IPS-18a (cell line): ENCODE data around the gene NT5DC2.
"Not testable (repeated sequence)": the region's sequence is repeated elsewhere in the genome, so short reads cannot be mapped to it uniquely, and the experiment has no call there.

Experiments
- H3K27ac ChIP-seq: one replicate; pipeline ENCODE4 v1.5.1; 2013; ENCODE audit warnings: low read length
- H3K27me3 ChIP-seq: one replicate; pipeline ENCODE4 v1.6.1; 2013; ENCODE audit warnings: mild to moderate bottlenecking, low read length; ENCODE audit not compliant: control insufficient read depth, insufficient read depth
- H3K36me3 ChIP-seq: one replicate; pipeline ENCODE4 v1.6.1; 2013; ENCODE audit warnings: low read depth, low read length; ENCODE audit not compliant: control insufficient read depth
- H3K4me1 ChIP-seq: one replicate; pipeline ENCODE4 v1.6.1; 2013; ENCODE audit warnings: low read depth, low read length; ENCODE audit not compliant: control insufficient read depth
- H3K4me3 ChIP-seq: one replicate; pipeline ENCODE4 v1.5.1; 2013; ENCODE audit warnings: low read length
- H3K9ac ChIP-seq: one replicate; pipeline ENCODE4 v1.6.1; 2013; ENCODE audit warnings: mild to moderate bottlenecking, low read length, moderate library complexity
- H3K9me3 ChIP-seq: one replicate; pipeline ENCODE4 v1.6.1; 2013; ENCODE audit warnings: low read depth, low read length; ENCODE audit not compliant: control insufficient read depth

NT5DC2 gene

DNA sequence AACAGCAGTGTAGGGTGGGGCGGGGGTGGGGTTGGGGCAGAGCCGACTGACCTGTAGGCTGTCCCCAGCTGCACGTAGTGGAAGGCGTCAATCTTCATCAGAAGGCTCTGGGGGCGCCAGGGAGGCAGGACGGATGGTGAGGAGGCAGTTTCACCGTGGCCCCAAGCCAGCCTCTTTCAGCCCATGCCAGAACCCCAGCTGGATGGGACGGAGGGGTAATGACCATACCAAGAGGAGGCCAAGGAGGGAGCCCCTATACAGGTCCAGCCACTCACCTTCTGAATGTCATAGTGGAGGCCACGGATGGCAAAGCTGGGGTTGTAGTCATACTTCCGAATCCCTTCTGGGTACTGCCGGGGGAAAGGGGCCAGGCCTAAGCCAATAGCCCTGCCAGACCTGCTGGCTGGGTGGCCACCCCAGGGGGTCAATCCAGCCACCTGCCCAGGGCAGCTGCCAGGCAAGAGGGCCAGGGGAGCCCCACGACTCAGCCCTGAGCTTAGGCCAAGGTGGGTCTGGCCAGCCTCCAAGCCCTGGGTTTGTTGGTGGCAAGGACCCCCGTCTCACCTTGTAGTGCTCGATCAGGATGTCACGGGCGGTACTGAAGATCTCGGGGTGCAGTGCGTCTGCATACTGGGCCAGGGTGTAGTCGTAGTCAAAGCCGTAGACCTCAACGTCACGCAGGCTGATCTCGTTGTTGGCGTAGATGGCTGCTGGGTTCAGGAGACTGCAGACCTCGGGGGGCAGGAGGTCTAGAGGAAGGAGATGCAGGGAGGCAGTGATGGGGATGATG, 4.9 kb downstream of the NT5DC2 start:
- Histone ChIP-seq H3K4me3 (no peak overlapping the region), H3K4me1 (peaks cover 6% of the 10 kb centered on the region), H3K9ac (no peak overlapping the region), H3K27ac (no peak overlapping the region), H3K36me3 (peaks cover 50% of the 10 kb centered on the region), H3K9me3 (no peaks in the 10 kb centered on the region), H3K27me3 (no peaks in the 10 kb centered on the region)

DNA sequence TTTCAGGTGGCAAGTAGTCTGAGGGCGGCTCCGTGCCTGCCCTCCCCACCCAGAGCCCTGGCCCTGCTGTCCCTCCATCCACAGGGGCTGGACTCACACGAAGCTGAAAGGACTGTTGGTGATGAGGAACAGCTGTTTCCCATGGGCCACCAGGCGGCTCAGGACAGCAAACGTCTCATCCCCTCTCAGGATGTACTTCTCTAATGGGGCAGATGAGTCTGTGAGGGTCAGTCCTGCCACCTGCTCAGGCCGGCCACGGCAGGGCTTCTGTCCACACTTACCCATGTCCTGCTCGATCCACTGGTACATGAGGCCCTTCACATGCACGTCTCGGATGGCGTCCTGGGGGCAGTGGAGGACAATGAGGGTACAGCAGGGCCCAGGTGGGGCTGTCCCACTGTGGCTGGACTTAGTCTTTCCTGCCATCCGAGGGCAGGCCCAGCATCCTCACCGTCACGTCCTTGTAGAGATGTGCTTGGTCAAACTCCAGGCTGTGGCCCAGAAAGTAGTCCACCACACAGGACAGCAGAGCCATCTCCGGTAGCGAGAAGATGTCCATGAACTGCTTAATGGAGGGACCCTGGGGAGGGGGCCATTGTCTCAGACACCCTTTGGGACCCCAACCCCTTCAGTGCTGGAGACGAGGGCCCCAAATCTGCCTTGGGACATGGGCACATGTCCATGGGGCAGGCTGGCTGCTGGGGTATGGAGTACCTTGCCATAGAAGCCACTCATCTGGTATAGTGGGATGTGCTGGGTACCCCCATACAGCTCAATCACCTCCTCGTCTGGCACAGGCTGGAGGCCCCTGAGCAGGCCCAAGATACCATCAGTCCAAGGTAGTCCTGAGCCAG, 5.7 kb downstream of the NT5DC2 start:
- no peak overlapping the region for H3K27ac ChIP-seq
- no peaks in the 10 kb centered on the region for H3K27me3 ChIP-seq
- peaks cover 6% of the 10 kb centered on the region for H3K4me1 ChIP-seq
- H3K4me3 ChIP-seq, result no peak overlapping the region
- no peaks in the 10 kb centered on the region for H3K9me3 ChIP-seq
- H3K9ac ChIP-seq, result no peak overlapping the region
- peaks cover 52% of the 10 kb centered on the region for H3K36me3 ChIP-seq

DNA sequence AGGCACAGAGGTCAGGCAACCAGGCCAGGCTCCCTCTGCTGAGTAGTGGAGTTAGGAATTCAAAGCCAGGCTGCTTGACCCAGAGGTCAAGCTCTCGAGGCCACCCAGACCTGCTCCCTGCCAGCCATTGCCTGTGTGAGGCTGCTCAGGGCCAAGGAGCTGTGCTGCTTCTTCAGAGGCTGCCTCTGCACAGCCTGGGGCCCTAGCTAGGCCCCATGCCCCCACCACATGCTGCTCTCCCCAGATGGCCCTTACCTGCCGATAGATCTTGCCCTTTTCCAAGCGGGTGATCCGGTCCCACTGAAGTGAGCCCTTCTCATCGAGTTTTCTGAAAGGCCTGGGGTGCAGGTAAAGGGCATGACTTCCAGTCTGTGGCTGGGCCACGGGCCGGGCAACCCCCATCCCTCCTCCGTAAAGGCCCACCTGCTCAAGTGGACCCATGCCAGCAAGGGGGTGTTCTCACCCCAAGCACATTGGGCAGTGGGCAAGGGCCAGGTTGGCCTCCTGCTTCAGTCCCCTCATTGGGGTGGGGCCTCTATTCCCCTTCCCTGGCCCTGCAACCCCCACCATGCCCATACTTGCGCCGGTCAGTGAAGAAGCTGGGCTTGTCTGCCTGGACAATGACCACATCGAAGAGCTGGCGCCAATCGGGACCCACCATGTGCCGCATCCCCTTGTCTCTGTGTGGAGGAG, 6.5 kb downstream of the NT5DC2 start:
- peaks cover 52% of the 10 kb centered on the region for H3K36me3 ChIP-seq
- no peaks in the 10 kb centered on the region for H3K9me3 ChIP-seq
- H3K4me1 ChIP-seq, result peaks cover 4% of the 10 kb centered on the region

DNA sequence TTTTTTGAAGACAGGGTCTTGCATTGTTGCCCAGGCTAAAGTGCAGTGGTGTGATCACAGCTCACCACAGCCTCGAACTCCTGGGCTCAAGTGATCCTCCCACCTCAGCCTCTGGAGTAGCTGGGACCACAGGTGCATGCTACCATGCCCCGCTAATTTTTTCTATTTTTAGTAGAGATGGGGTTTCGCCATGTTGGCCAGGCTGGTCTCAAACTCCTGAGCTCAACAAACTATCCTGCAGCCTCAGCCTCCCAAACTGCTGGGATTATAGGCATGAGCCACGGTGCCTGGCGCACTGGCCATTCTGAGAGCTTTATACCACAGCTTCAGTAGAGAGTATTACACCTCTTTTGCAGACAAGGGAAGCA, 7.0 kb downstream of the NT5DC2 start:
- H3K4me3 ChIP-seq, H3K27ac ChIP-seq, H3K9me3 ChIP-seq, H3K9ac ChIP-seq, H3K27me3 ChIP-seq, H3K4me1 ChIP-seq: not testable (repeated sequence)
- peaks cover 52% of the 10 kb centered on the region for H3K36me3 ChIP-seq

More for the DNA sequence above, 6.5 kb downstream of the NT5DC2 start:
- no peaks in the 10 kb centered on the region for H3K27me3 ChIP-seq
- H3K27ac ChIP-seq, result no peak overlapping the region
- no peak overlapping the region for H3K4me3 ChIP-seq
- H3K9ac ChIP-seq, result no peak overlapping the region

GRCh38 chr3:52525680-52526561, 7.7 kb downstream of the NT5DC2 start:
- H3K9ac ChIP-seq, result no peak overlapping the region
- no peak overlapping the region for H3K27ac ChIP-seq
- no peaks in the 10 kb centered on the region for H3K4me1 ChIP-seq
- H3K36me3 ChIP-seq, result peaks cover 52% of the 10 kb centered on the region
- no peaks in the 10 kb centered on the region for H3K27me3 ChIP-seq
- H3K4me3 ChIP-seq, result no peak overlapping the region
- no peaks in the 10 kb centered on the region for H3K9me3 ChIP-seq

DNA sequence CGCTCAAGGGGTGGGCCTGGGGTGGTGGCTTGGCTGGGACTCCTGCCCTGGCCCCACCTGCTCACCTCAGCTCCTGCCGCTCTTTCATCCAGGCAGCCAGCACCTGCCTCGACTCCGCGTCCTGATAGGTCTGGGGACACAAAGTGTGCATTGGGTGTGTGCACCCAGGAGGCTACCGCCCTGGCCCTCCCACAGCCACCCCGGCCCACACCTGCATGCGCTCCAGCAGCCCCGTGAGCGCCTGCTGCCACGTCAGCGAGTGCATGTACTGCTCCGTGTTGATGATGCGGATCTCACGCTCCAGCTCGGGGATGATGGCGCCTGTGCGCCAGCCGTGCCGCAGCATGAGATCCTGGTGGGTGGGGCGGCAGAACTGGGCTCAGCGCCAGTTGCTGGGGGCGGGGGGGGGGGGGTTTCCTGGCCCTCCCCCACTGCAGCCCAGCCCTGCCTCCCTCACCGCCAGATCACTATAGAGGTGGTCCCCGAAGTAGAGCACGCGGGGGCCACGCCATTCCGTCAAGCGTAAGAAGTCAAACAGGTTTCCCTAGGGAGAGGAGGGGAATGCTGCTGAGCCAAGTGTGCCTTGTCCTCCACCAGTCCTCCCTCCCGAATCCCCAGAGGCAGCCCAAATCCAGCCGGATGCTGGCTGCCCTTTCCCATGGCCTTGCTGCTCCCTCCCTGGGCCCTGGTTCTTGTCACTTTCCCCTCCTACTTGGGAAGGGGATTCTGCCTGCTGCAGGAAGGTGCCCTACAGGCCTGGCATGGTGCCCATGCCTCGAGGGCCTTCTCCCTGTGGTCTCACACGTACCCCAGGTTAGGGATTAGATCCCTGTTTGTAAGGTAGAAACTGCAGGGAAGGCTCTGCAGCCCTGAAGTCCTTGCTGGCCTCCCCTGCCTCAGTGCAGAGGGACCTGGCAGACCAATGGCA, 8.6 kb downstream of the NT5DC2 start:
- no peaks in the 10 kb centered on the region for H3K27me3 ChIP-seq
- H3K4me3 ChIP-seq, result no peak overlapping the region
- H3K27ac ChIP-seq, result no peak overlapping the region
- H3K4me1 ChIP-seq, result no peaks in the 10 kb centered on the region
- H3K36me3 ChIP-seq, result peaks cover 52% of the 10 kb centered on the region
- no peak overlapping the region for H3K9ac ChIP-seq
- H3K9me3 ChIP-seq, result no peaks in the 10 kb centered on the region

DNA sequence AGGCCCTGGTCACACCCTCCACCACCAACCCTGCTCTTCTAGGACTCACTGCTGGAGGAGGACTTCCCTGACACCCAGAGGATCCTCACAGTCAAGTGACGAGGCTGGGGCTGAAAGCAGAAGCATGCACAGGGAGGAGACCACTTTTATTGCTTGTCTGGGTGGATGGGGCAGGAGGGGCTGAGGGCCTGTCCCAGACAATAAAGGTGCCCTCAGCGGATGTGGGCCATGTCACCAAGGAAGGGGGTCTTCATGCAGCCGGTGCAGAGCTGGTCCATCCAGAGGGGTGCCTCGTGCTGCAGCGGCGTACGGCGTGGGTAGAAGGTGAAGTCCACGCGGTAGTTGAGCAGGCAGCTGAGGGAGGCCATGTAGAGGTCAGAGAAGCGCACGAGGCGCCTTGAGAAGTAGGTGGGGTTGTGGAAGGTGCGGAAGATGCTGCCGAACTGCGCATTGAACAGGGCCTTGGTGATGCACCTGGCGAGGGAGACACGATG, 9.4 kb downstream of the NT5DC2 start:
- no peaks in the 10 kb centered on the region for H3K9me3 ChIP-seq

DNA sequence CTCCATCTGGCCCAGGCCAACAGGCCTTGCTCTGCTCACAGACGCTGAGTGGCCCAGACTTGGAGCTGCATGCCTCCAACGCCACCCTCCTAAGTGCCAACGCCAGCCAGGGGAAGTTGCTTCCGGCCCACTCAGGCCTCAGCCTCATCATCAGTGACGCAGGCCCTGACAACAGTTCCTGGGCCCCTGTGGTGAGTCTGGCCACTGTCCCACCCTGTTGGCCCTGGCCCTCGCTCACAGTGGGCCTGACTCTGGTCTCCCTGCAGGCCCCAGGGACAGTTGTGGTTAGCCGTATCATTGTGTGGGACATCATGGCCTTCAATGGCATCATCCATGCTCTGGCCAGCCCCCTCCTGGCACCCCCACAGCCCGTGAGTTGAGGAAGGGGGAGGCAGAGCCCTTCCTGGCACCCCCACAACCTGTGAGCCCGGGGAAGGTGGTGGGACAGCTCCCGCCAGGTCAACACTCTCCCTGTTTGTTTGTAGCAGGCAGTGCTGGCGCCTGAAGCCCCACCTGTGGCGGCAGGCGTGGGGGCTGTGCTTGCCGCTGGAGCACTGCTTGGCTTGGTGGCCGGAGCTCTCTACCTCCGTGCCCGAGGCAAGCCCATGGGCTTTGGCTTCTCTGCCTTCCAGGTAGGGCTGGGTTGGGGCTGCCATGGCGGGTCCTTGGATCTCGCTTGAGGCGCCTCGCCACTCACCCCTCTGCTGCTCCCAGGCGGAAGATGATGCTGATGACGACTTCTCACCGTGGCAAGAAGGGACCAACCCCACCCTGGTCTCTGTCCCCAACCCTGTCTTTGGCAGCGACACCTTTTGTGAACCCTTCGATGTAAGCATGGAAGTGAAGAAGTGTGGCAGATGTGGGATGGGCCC, 10.0 kb downstream of the NT5DC2 start:
- no peaks in the 10 kb centered on the region for H3K9me3 ChIP-seq
- no peaks in the 10 kb centered on the region for H3K27me3 ChIP-seq
- no peaks in the 10 kb centered on the region for H3K4me1 ChIP-seq
- H3K9ac ChIP-seq, result no peak overlapping the region
- peaks cover 44% of the 10 kb centered on the region for H3K36me3 ChIP-seq
- no peak overlapping the region for H3K27ac ChIP-seq
- no peak overlapping the region for H3K4me3 ChIP-seq

More for the DNA sequence above, 9.4 kb downstream of the NT5DC2 start:
- Histone ChIP-seq H3K4me3 (no peak overlapping the region), H3K27me3 (no peaks in the 10 kb centered on the region), H3K27ac (no peak overlapping the region), H3K4me1 (no peaks in the 10 kb centered on the region), H3K9ac (no peak overlapping the region), H3K36me3 (peaks cover 50% of the 10 kb centered on the region)

DNA sequence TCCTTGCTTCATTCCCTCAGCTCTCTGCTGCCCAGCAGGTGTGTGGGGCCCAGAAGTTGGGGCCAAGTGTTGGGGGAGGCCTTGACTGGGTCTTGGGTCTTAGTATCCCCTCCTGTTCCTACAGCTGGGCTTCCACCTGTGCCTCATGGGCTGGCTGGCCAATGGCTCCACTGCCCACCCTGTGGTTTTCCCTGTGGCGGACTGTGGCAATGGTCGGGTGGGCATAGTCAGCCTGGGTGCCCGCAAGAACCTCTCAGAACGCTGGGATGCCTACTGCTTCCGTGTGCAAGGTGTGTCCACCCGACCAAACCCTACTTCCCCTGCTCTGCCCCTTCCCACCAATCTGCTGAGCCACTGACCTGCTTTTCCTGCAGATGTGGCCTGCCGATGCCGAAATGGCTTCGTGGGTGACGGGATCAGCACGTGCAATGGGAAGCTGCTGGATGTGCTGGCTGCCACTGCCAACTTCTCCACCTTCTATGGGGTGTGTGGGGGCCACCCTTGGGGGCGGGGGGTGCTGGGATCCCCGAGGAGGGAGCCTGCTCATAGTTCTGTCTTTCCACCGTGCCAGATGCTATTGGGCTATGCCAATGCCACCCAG, 10.9 kb downstream of the NT5DC2 start:
- Histone ChIP-seq H3K9me3 (no peaks in the 10 kb centered on the region), H3K4me3 (no peak overlapping the region), H3K4me1 (no peaks in the 10 kb centered on the region), H3K9ac (no peak overlapping the region), H3K27me3 (peaks cover 5% of the 10 kb centered on the region), H3K36me3 (peaks cover 36% of the 10 kb centered on the region), H3K27ac (no peak overlapping the region)
